Mesothelial cell of epicardium (in vitro differentiated cells): Measurements from ENCODE around the gene CRADD. TPM values are rescaled to one million over a fixed set of nuclear protein-coding genes. Genes with fewer than 3 reads are reported as not detected.

Experiments used
- DNase-seq, 2 experiments: peaks; one replicate each; pipeline ENCODE4 v3.0.0; 2021; ENCODE audit warnings: low spot score in 2 of 2; ENCODE audit not compliant: unreplicated experiment in 2 of 2
- H3K27ac Mint-ChIP-seq: 2 replicates; pipeline ENCODE4 v1.8.0; 2021; ENCODE audit warnings: mixed read lengths
- H3K27me3 Mint-ChIP-seq: 2 replicates; pipeline ENCODE4 v1.8.0; 2021; ENCODE audit warnings: low read depth, mixed read lengths
- H3K36me3 Mint-ChIP-seq: 2 replicates; pipeline ENCODE4 v1.8.0; 2021; ENCODE audit warnings: mixed read lengths
- H3K4me1 Mint-ChIP-seq: 2 replicates; pipeline ENCODE4 v1.8.0; 2021; ENCODE audit warnings: mixed read lengths
- H3K4me3 Mint-ChIP-seq: 2 replicates; pipeline ENCODE4 v1.8.0; 2021; ENCODE audit warnings: mild to moderate bottlenecking, moderate library complexity, mixed read lengths
- H3K9me3 Mint-ChIP-seq: 2 replicates; pipeline ENCODE4 v1.8.0; 2021; ENCODE audit warnings: mixed read lengths
- CTCF ChIP-seq: fragments of 200-600 bp; sonication (generic); IDR thresholded peaks from one replicate; pipeline ENCODE4 v1.5.0; 2021; ENCODE audit warnings: antibody characterized with exemption; ENCODE audit not compliant: unreplicated experiment
- total RNA-seq: library from RNA; stranded (reverse); gene quantifications from 3 replicates; pipeline ENCODE4 v1.2.1, GENCODE V29; 2021

CRADD gene
- total RNA-seq, 1 donor from 2014 or later = 6.6 TPM

GRCh38 chr12:93745286-93745685 lies 68.1 kb downstream of the CRADD start:
- no peak overlapping the region for H3K27ac Mint-ChIP-seq
- no peaks in the 10 kb centered on the region for H3K9me3 Mint-ChIP-seq
- H3K4me1 Mint-ChIP-seq = peaks cover 30% of the 10 kb centered on the region
- no peaks in the 10 kb centered on the region for H3K36me3 Mint-ChIP-seq
- H3K4me3 Mint-ChIP-seq = no peak overlapping the region
- no peaks in the 10 kb centered on the region for H3K27me3 Mint-ChIP-seq
- no peak for TF ChIP-seq CTCF
- DNase-seq = no peak

GRCh38 chr12:93746572-93747168 lies 69.5 kb downstream of the CRADD start:
- peaks cover 28% of the 10 kb centered on the region for H3K4me1 Mint-ChIP-seq
- no peak overlapping the region for H3K4me3 Mint-ChIP-seq
- H3K27ac Mint-ChIP-seq = no peak overlapping the region
- H3K9me3 Mint-ChIP-seq = no peaks in the 10 kb centered on the region
- H3K36me3 Mint-ChIP-seq = no peaks in the 10 kb centered on the region
- no peak for DNase-seq
- no peak for TF ChIP-seq CTCF
- H3K27me3 Mint-ChIP-seq = no peaks in the 10 kb centered on the region

GRCh38 chr12:93748672-93749383 lies 71.7 kb downstream of the CRADD start:
- Mint-ChIP-seq H3K4me1 (peaks cover 20% of the 10 kb centered on the region), H3K27ac (no peak overlapping the region), H3K27me3 (no peaks in the 10 kb centered on the region), H3K4me3 (no peak overlapping the region), H3K9me3 (peaks cover 15% of the 10 kb centered on the region), H3K36me3 (peaks cover 9% of the 10 kb centered on the region)
- no peak for DNase-seq
- no peak for TF ChIP-seq CTCF

GRCh38 chr12:93749515-93749914 lies 72.3 kb downstream of the CRADD start:
- Mint-ChIP-seq H3K4me3 (no peak overlapping the region), H3K27ac (peak overlapping the region; percentile 2), H3K36me3 (peaks cover 13% of the 10 kb centered on the region), H3K27me3 (no peaks in the 10 kb centered on the region), H3K4me1 (peaks cover 20% of the 10 kb centered on the region), H3K9me3 (peaks cover 19% of the 10 kb centered on the region)
- TF ChIP-seq CTCF = no peak
- DNase-seq = no peak

GRCh38 chr12:93750056-93750455 lies 72.9 kb downstream of the CRADD start:
- peaks cover 23% of the 10 kb centered on the region for H3K9me3 Mint-ChIP-seq
- H3K27ac Mint-ChIP-seq = peak overlapping the region; percentile 2
- peaks cover 18% of the 10 kb centered on the region for H3K36me3 Mint-ChIP-seq
- no peak overlapping the region for H3K4me3 Mint-ChIP-seq
- no peak for DNase-seq
- H3K27me3 Mint-ChIP-seq = no peaks in the 10 kb centered on the region
- no peak for TF ChIP-seq CTCF
- H3K4me1 Mint-ChIP-seq = peaks cover 20% of the 10 kb centered on the region
